HT1080 (cell line): ENCODE data around the gene C1QTNF1. TPM values are rescaled to one million over a fixed set of nuclear protein-coding genes. Genes with fewer than 3 reads are reported as not detected.
A peak's percentile ranks its signal among the peaks of the same experiment; 100 is the strongest.

Experiments used
- DNase-seq: peaks from one replicate; pipeline ENCODE4 v3.0.0-alpha.2; 2015; ENCODE audit warnings: low read depth
- total RNA-seq: library from RNA; depleted of rRNA; stranded (reverse); fragments of >200 nt; shearing (Covaris generic); gene quantifications from 2 replicates; pipeline ENCODE4 v1.2.3, GENCODE V29; 2014

C1QTNF1 gene
- total RNA-seq, 1 experiment from 2014 or later, result 0.45 TPM

GRCh38 chr17:79038545-79039135, 14.7 kb downstream of the C1QTNF1 start:
- peak; percentile 86 for DNase-seq

- no peak for DNase-seq
Measured at GRCh38 chr17:79039171-79039570, 15.2 kb downstream of the C1QTNF1 start.

- no peak for DNase-seq
Measured at GRCh38 chr17:79039886-79040285, 15.9 kb downstream of the C1QTNF1 start.

GRCh38 chr17:79041041-79041570, 17.1 kb downstream of the C1QTNF1 start:
- no peak for DNase-seq

- no peak for DNase-seq
Measured at GRCh38 chr17:79041723-79042420, 17.9 kb downstream of the C1QTNF1 start.

- peak; percentile 45 for DNase-seq
Measured at GRCh38 chr17:79042421-79043190, 18.6 kb downstream of the C1QTNF1 start.

- DNase-seq, result no peak
Measured at GRCh38 chr17:79043191-79043930, 19.4 kb downstream of the C1QTNF1 start.

- DNase-seq, result no peak
Measured at GRCh38 chr17:79043931-79044320, 20.0 kb downstream of the C1QTNF1 start.

- DNase-seq, result no peak
Measured at GRCh38 chr17:79044462-79044861, 20.5 kb downstream of the C1QTNF1 start.

GRCh38 chr17:79045001-79045729, 21.2 kb downstream of the C1QTNF1 start:
- DNase-seq, result no peak

GRCh38 chr17:79045842-79046196, 21.9 kb downstream of the C1QTNF1 start:
- peak; percentile 77 for DNase-seq

GRCh38 chr17:79046197-79046915, 22.4 kb downstream of the C1QTNF1 start:
- DNase-seq, result no peak

- no peak for DNase-seq
Measured at GRCh38 chr17:79046916-79047280, 22.9 kb downstream of the C1QTNF1 start.

- no peak for DNase-seq
Measured at GRCh38 chr17:79047291-79047920, 23.4 kb downstream of the C1QTNF1 start.

GRCh38 chr17:79047923-79048825, 24.2 kb downstream of the C1QTNF1 start:
- DNase-seq, result no peak

- no peak for DNase-seq
Measured at GRCh38 chr17:79048826-79049755, 25.1 kb downstream of the C1QTNF1 start.

GRCh38 chr17:79049821-79050220, 25.9 kb downstream of the C1QTNF1 start:
- no peak for DNase-seq

- DNase-seq, result no peak
Measured at GRCh38 chr17:79050551-79050950, 26.6 kb downstream of the C1QTNF1 start.
